K562 (cell line): ENCODE measurements around the gene HHIPL2. TPM values are rescaled to one million over a fixed set of nuclear protein-coding genes. Genes with fewer than 3 reads are reported as not detected.

Experiments used
- GATAD2A ChIP-seq: fragments of 450-650 bp; IDR thresholded peaks from 2 replicates; pipeline ENCODE4 v1.6.1; 2017
- REST ChIP-seq, 2 experiments: fragments of 450-650 bp; formaldehyde crosslinking in 1 of 2; IDR thresholded peaks; 2 replicates each; pipeline versions ENCODE4 v1.4.0 to v1.6.1; 2014 to 2020; ENCODE audit warnings: mild to moderate bottlenecking in 2 of 2, borderline replicate concordance in 1 of 2, low read depth in 1 of 2
- SP2 ChIP-seq: IDR thresholded peaks from 2 replicates; pipeline ENCODE4 v1.6.1; 2011; ENCODE audit warnings: mild to moderate bottlenecking, low read depth, low read length, moderate library complexity; ENCODE audit not compliant: poor library complexity, severe bottlenecking; ENCODE audit errors: extremely low read depth
- ZNF586 ChIP-seq: fragments of 450-650 bp; formaldehyde crosslinking; conservative IDR thresholded peaks from 2 replicates; pipeline ENCODE4 v1.4.0; 2020; ENCODE audit warnings: mild to moderate bottlenecking, moderate library complexity
- polyA plus RNA-seq, 8 experiments: library from polyadenylated mRNA; depleted of rRNA in 4 of 8; stranded (reverse) in 5 of 8; unstranded in 3 of 8; fragments of >200 nt; fragmentation: Nextera tagmentation in 2 of 8; fragmentation: Illumina TruSeq in 1 of 8; extraction: Ambion mirVana in 2 of 8; extraction: Trizol in 1 of 8; gene quantifications; 2 replicates each; pipeline versions ENCODE4 v1.2.1 to v1.2.3, GENCODE V29; 2011 to 2014; ENCODE audit warnings: inconsistent platforms in 1 of 8, missing spikeins in 1 of 8
- total RNA-seq, 7 experiments: library from RNA; depleted of rRNA in 6 of 7; stranded (reverse); fragments of >200 nt in 6 of 7; fragmentation: Illumina TruSeq in 2 of 7; extraction: Trizol in 2 of 7; gene quantifications; 2 replicates each; pipeline versions ENCODE4 v1.2.1 to v1.2.3, GENCODE V29; 2011 to 2021; ENCODE audit warnings: low replicate concordance in 1 of 7

The HHIPL2 gene
- total and polyA plus RNA-seq, 9 of the 15 experiments (the other 6 are each of a cell fraction or from before 2014, with no cell fraction given) = 0.05 to 0.60 (median 0.20) TPM; not detected in 1

DNA sequence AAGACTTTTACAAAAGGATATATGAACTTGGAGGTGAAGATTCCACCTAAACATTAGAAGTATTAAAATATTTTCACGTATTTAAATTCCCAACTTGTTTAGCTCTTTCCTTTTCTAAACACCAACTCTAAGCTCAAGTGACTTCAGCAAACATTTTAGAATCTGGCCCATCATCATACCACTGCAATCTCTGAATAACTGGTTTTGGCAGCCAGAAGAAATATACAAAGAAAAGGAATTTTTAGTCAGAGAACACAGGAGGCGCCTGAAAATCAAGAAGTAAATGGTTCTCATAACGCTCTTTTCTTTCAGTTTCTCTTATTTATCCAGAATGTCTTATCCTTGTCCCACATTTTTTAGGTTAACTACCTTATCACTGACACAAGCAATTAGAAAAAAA is 31.4 kb upstream of the HHIPL2 start (continued):
- TF ChIP-seq SP2 (no peak), ZNF586 (CRISPR knock-in tag) (no peak), REST (IDR thresholded peaks at IDR 0.05; ENCODE audit: borderline replicate concordance) (no peak), REST (CRISPR knock-in tag; IDR thresholded peaks at IDR 0.05; ENCODE audit: low read depth) (no peak), GATAD2A (no peak)
